ENCODE measurements around the gene DCDC2. TPM values are rescaled to one million over a fixed set of nuclear protein-coding genes. Genes with fewer than 3 reads are reported as not detected.

DCDC2 gene
- total and polyA plus RNA-seq, 2 donors (not counting 3 experiments of a cell fraction or from before 2014, with no cell fraction given): not detected

GRCh38 chr6:24394780-24395437 is 37.0 kb upstream of the DCDC2 start:
- H4K20me1 ChIP-seq (replicated peaks; ENCODE audit: control insufficient read depth, extremely low read depth, insufficient read depth, low read length): no peaks in the 10 kb centered on the region
- H3K4me2 ChIP-seq (ENCODE audit: insufficient read depth, low read length): no peak overlapping the region
- FAIRE-seq: no peak
- H3K4me3 ChIP-seq (replicated peaks in 1 of 3; ENCODE audit: insufficient read depth in 1 of 3, low read depth in 1 of 3, low read length in 3 of 3): no peak overlapping the region
- ChIA-PET POLR2A (no interaction called here), CTCF (no interaction called here)
- dilution Hi-C loops (cut with MboI; ENCODE audit: extremely low pct_ligation_motif_present, low sequenced_read_pairs): no loop called here
- H3K27me3 ChIP-seq (ENCODE audit: control insufficient read depth in 2 of 2, insufficient read depth in 2 of 2, low read length in 2 of 2): peaks cover 6 to 7% of the 10 kb centered on the region in 2 experiments
- no peaks in the 10 kb centered on the region for H3K9me1 ChIP-seq (replicated peaks; ENCODE audit: control insufficient read depth, extremely low read depth, insufficient read depth, low read length)
- no peak for TF ChIP-seq MAX (IDR thresholded peaks at IDR 0.05; ENCODE audit: insufficient read depth, insufficient read length)
- no peak for TF ChIP-seq POLR2AphosphoS5 (IDR thresholded peaks at IDR 0.05; ENCODE audit: insufficient read depth, low read depth, low read length)
- no peak for TF ChIP-seq POLR2A (IDR thresholded peaks at IDR 0.05; ENCODE audit: low read depth, low read length)
- no peak for TF ChIP-seq MYC (IDR thresholded peaks at IDR 0.05; ENCODE audit: low read depth, low read length)
- TF ChIP-seq JUN (IDR thresholded peaks at IDR 0.05; ENCODE audit: borderline replicate concordance, insufficient read depth, insufficient read length, low read depth): no peak
- TF ChIP-seq EZH2 (IDR thresholded peaks at IDR 0.05; ENCODE audit: borderline replicate concordance, low read depth, low read length, severe bottlenecking): no peak
- TF ChIP-seq GATA2 (IDR thresholded peaks at IDR 0.05; ENCODE audit: insufficient read depth, insufficient read length, low read depth, low read length): no peak
- TF ChIP-seq FOS (IDR thresholded peaks at IDR 0.05; ENCODE audit: borderline replicate concordance, insufficient read depth, low read length): no peak
- TF ChIP-seq, protein P1, sequence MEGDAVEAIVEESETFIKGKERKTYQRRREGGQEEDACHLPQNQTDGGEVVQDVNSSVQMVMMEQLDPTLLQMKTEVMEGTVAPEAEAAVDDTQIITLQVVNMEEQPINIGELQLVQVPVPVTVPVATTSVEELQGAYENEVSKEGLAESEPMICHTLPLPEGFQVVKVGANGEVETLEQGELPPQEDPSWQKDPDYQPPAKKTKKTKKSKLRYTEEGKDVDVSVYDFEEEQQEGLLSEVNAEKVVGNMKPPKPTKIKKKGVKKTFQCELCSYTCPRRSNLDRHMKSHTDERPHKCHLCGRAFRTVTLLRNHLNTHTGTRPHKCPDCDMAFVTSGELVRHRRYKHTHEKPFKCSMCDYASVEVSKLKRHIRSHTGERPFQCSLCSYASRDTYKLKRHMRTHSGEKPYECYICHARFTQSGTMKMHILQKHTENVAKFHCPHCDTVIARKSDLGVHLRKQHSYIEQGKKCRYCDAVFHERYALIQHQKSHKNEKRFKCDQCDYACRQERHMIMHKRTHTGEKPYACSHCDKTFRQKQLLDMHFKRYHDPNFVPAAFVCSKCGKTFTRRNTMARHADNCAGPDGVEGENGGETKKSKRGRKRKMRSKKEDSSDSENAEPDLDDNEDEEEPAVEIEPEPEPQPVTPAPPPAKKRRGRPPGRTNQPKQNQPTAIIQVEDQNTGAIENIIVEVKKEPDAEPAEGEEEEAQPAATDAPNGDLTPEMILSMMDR (IDR thresholded peaks at IDR 0.05; ENCODE audit: extremely low read depth in 1 of 2, insufficient read depth in 1 of 2, low read depth in 1 of 2, low read length in 2 of 2): no peak
- no peak overlapping the region for H3K27ac ChIP-seq (ENCODE audit: insufficient read depth, low read depth, low read length)
- H3K9me3 ChIP-seq (replicated peaks; ENCODE audit: control insufficient read depth, insufficient read depth, low read length): no peaks in the 10 kb centered on the region
- H2AFZ ChIP-seq (ENCODE audit: low read depth, low read length): no peak overlapping the region
- no peak overlapping the region for H3K9ac ChIP-seq (replicated peaks; ENCODE audit: extremely low read depth, insufficient read depth, low read length)
- DNase-seq (ENCODE audit: low read depth, low spot score): no peak
- no peaks in the 10 kb centered on the region for H3K79me2 ChIP-seq (ENCODE audit: control insufficient read depth, insufficient read depth, low read length)
- BruUV-seq (replicated peaks): no TSS peak
- intact Hi-C loops (cut with micrococcal nuclease): no loop called here
- no peaks in the 10 kb centered on the region for H3K4me1 ChIP-seq (ENCODE audit: control insufficient read depth, extremely low read depth, insufficient read depth, low read length)
- H3K36me3 ChIP-seq (ENCODE audit: control insufficient read depth in 2 of 2, extremely low read depth in 1 of 2, insufficient read depth in 2 of 2, low read length in 2 of 2): no peaks in the 10 kb centered on the region
